Activated CD4-positive, alpha-beta T cell treated with anti-CD3 and anti-CD28 coated beads, Interleukin-2, amount 50 U/mL, for 16 hours (primary cell): Measurements from ENCODE around the gene STARD10.
A peak's percentile ranks its signal among the peaks of the same experiment; 100 is the strongest.

Experiments used
- DNase-seq: peaks from one replicate; pipeline ENCODE4 v3.0.0-alpha.2; 2020

Gene STARD10

GRCh38 chr11:72723508-72723907 lies 70.3 kb downstream of the STARD10 start:
- no peak for DNase-seq

GRCh38 chr11:72722050-72722748 lies 71.6 kb downstream of the STARD10 start:
- DNase-seq = peak; percentile 89

- DNase-seq = peak; percentile 17
Measured at GRCh38 chr11:72721689-72722049, 72.2 kb downstream of the STARD10 start.

- no peak for DNase-seq
Measured at GRCh38 chr11:72721276-72721675, 72.6 kb downstream of the STARD10 start.

- DNase-seq = no peak
Measured at GRCh38 chr11:72720784-72721183, 73.1 kb downstream of the STARD10 start.

GRCh38 chr11:72720047-72720446 lies 73.8 kb downstream of the STARD10 start:
- no peak for DNase-seq

- DNase-seq = no peak
Measured at GRCh38 chr11:72719551-72719950, 74.3 kb downstream of the STARD10 start.

- DNase-seq = no peak
Measured at GRCh38 chr11:72719144-72719543, 74.7 kb downstream of the STARD10 start.

- DNase-seq = no peak
Measured at GRCh38 chr11:72718101-72718501, 75.7 kb downstream of the STARD10 start.

GRCh38 chr11:72716788-72717435 lies 76.9 kb downstream of the STARD10 start:
- DNase-seq = no peak

- no peak for DNase-seq
Measured at GRCh38 chr11:72716290-72716689, 77.6 kb downstream of the STARD10 start.

GRCh38 chr11:72712841-72713240 lies 81.0 kb downstream of the STARD10 start:
- DNase-seq = no peak

- DNase-seq = no peak
Measured at GRCh38 chr11:72712168-72712751, 81.6 kb downstream of the STARD10 start.

- no peak for DNase-seq
Measured at GRCh38 chr11:72711141-72711540, 82.7 kb downstream of the STARD10 start.

GRCh38 chr11:72710278-72710677 lies 83.6 kb downstream of the STARD10 start:
- no peak for DNase-seq

- DNase-seq = no peak
Measured at GRCh38 chr11:72709478-72710238, 84.2 kb downstream of the STARD10 start.

GRCh38 chr11:72707032-72707431 lies 86.8 kb downstream of the STARD10 start:
- DNase-seq = no peak

- DNase-seq = no peak
Measured at GRCh38 chr11:72706579-72706978, 87.3 kb downstream of the STARD10 start.

- DNase-seq = no peak
Measured at GRCh38 chr11:72705442-72706365, 88.1 kb downstream of the STARD10 start.

GRCh38 chr11:72704783-72705265 lies 89.0 kb downstream of the STARD10 start:
- no peak for DNase-seq
